Large intestine (tissue), 3 donors: Measurements from ENCODE around the gene DDX24. TPM values are rescaled to one million over a fixed set of nuclear protein-coding genes. Genes with fewer than 3 reads are reported as not detected.

Experiments
- DNase-seq, 2 donors: peaks; one replicate each; pipeline versions ENCODE4 v3.0.0 to v3.0.0-alpha.2; 2013
- H3K27ac ChIP-seq: one replicate; pipeline ENCODE4 v1.5.1; 2013; ENCODE audit warnings: low read length
- H3K27me3 ChIP-seq: 2 replicates; pipeline ENCODE4 v1.6.1; 2013; ENCODE audit warnings: low read length; ENCODE audit not compliant: control insufficient read depth, insufficient read depth
- H3K36me3 ChIP-seq: 2 replicates; pipeline ENCODE4 v1.6.1; 2013; ENCODE audit warnings: low read length; ENCODE audit not compliant: control insufficient read depth, insufficient read depth
- H3K4me1 ChIP-seq: one replicate; pipeline ENCODE4 v1.6.1; 2013; ENCODE audit warnings: low read length; ENCODE audit not compliant: control insufficient read depth, insufficient read depth
- H3K4me3 ChIP-seq: one replicate; pipeline ENCODE4 v1.5.1; 2013; ENCODE audit warnings: low read length
- H3K9me3 ChIP-seq: one replicate; pipeline ENCODE4 v1.6.1; 2013; ENCODE audit warnings: mild to moderate bottlenecking, low read depth, low read length, moderate library complexity; ENCODE audit not compliant: control insufficient read depth
- WGBS: methylation state at CpG from one replicate; pipeline ENCODE4 v1.1.5; 2013; ENCODE audit warnings: low lambda C conversion rate; ENCODE audit not compliant: insufficient coverage; 5-methylcytosine and 5-hydroxymethylcytosine counted together
- polyA plus RNA-seq: library from polyadenylated mRNA; unstranded; fragments of 120-200 nt; gene quantifications from one replicate; pipeline ENCODE4 v1.2.1, GENCODE V29; 2013

The DDX24 gene
- polyA plus RNA-seq, 1 donor, result 109 TPM

GRCh38 chr14:94115631-94116030 is 34.6 kb upstream of the DDX24 start:
- no CpG with 5 or more reads among the region's 15 CpGs for WGBS
- no peak overlapping the region for H3K27ac ChIP-seq

DNA sequence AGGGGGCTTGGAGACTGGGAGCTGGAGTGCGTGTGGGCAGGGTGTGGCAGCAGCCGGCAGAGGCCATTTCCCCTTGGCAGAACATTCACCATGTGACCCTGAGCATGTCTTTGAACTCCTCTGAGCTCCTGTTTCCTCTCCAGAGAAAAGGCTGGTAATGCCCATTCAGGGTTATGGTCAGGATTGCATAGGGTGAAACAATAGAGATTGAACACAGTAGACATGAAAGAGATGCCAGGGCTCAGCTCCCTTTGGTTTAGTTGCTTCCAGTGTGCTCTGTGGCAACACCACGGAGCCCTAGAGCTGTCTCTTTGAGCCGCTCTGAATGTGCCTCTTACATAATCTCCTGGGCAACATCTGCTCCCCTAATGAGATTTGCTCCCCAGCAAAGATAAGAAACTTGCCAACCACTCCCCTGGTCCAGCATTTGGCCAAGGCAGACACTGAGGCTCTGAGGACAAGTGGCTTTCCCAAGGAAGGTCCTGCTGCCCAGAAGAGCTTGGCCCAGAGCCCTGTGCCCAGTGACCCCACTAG is 34.1 kb upstream of the DDX24 start:
- Histone ChIP-seq H3K36me3 (no peaks in the 10 kb centered on the region), H3K4me3 (no peak overlapping the region), H3K9me3 (no peaks in the 10 kb centered on the region), H3K4me1 (peaks cover 11% of the 10 kb centered on the region), H3K27ac (no peak overlapping the region), H3K27me3 (no peaks in the 10 kb centered on the region)
- no CpG with 5 or more reads among the region's 4 CpGs for WGBS
- peak in 1 of 2 donors; percentile 62 for DNase-seq

More at GRCh38 chr14:94115631-94116030, 34.6 kb upstream of the DDX24 start:
- no peaks in the 10 kb centered on the region for H3K27me3 ChIP-seq
- H3K36me3 ChIP-seq, result no peaks in the 10 kb centered on the region
- H3K9me3 ChIP-seq, result no peaks in the 10 kb centered on the region
- no peak overlapping the region for H3K4me3 ChIP-seq
- DNase-seq, result no peak
- peaks cover 11% of the 10 kb centered on the region for H3K4me1 ChIP-seq

DNA sequence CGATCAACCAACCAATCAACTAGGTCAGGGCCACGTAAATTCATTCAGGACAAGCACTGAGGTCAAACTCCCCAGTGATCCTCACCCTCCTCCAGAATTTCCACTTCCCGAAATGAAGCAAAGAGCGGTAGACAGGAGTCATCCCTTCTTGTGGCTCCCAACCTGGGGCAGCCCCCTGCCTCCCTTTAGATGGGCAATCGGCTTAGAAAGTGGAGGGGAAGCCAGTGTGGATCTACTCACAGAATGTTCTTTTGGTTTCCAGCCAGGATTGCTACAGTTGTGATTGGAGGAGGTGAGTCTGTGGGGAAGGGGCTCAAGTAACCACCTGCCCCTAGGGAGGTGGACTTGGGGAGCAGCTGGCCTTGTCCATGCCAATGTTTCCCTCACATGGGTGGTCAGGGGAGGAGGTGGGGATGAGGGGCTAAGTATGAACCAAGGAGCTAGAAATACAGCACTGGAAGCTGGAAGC is 33.6 kb upstream of the DDX24 start:
- no peaks in the 10 kb centered on the region for H3K36me3 ChIP-seq
- no peak for DNase-seq
- no CpG with 5 or more reads among the region's 5 CpGs for WGBS
- no peaks in the 10 kb centered on the region for H3K9me3 ChIP-seq
- no peak overlapping the region for H3K27ac ChIP-seq
- H3K4me1 ChIP-seq, result peaks cover 11% of the 10 kb centered on the region
- no peaks in the 10 kb centered on the region for H3K27me3 ChIP-seq
- H3K4me3 ChIP-seq, result no peak overlapping the region

- H3K27me3 ChIP-seq, result no peaks in the 10 kb centered on the region
- no peak overlapping the region for H3K4me3 ChIP-seq
- no peaks in the 10 kb centered on the region for H3K9me3 ChIP-seq
- WGBS, result 100% methylated on average over 1 of the region's 5 CpGs
- no peak overlapping the region for H3K27ac ChIP-seq
- peaks cover 11% of the 10 kb centered on the region for H3K4me1 ChIP-seq
- DNase-seq, result no peak
- no peaks in the 10 kb centered on the region for H3K36me3 ChIP-seq
Measured at GRCh38 chr14:94113908-94114588, 33.0 kb upstream of the DDX24 start.

- H3K4me3 ChIP-seq, result no peak overlapping the region
- WGBS, result no CpG with 5 or more reads among the region's 6 CpGs
- H3K27ac ChIP-seq, result no peak overlapping the region
- DNase-seq, result no peak
- H3K36me3 ChIP-seq, result no peaks in the 10 kb centered on the region
- no peaks in the 10 kb centered on the region for H3K27me3 ChIP-seq
- peaks cover 11% of the 10 kb centered on the region for H3K4me1 ChIP-seq
- no peaks in the 10 kb centered on the region for H3K9me3 ChIP-seq
Measured at GRCh38 chr14:94113490-94113889, 32.5 kb upstream of the DDX24 start.

GRCh38 chr14:94113073-94113472 is 32.1 kb upstream of the DDX24 start:
- peaks cover 7% of the 10 kb centered on the region for H3K4me1 ChIP-seq
- no peaks in the 10 kb centered on the region for H3K9me3 ChIP-seq
- H3K36me3 ChIP-seq, result no peaks in the 10 kb centered on the region
- WGBS, result no CpG with 5 or more reads among the region's 7 CpGs
- no peak overlapping the region for H3K4me3 ChIP-seq
- no peak for DNase-seq
- no peaks in the 10 kb centered on the region for H3K27me3 ChIP-seq
- no peak overlapping the region for H3K27ac ChIP-seq

GRCh38 chr14:94112513-94113063 is 31.6 kb upstream of the DDX24 start:
- no peaks in the 10 kb centered on the region for H3K9me3 ChIP-seq
- no peaks in the 10 kb centered on the region for H3K27me3 ChIP-seq
- H3K4me1 ChIP-seq, result peaks cover 7% of the 10 kb centered on the region
- no peaks in the 10 kb centered on the region for H3K36me3 ChIP-seq
- no peak for DNase-seq
- H3K4me3 ChIP-seq, result no peak overlapping the region
- WGBS, result 83% methylated on average over 1 of the region's 6 CpGs
- no peak overlapping the region for H3K27ac ChIP-seq

DNA sequence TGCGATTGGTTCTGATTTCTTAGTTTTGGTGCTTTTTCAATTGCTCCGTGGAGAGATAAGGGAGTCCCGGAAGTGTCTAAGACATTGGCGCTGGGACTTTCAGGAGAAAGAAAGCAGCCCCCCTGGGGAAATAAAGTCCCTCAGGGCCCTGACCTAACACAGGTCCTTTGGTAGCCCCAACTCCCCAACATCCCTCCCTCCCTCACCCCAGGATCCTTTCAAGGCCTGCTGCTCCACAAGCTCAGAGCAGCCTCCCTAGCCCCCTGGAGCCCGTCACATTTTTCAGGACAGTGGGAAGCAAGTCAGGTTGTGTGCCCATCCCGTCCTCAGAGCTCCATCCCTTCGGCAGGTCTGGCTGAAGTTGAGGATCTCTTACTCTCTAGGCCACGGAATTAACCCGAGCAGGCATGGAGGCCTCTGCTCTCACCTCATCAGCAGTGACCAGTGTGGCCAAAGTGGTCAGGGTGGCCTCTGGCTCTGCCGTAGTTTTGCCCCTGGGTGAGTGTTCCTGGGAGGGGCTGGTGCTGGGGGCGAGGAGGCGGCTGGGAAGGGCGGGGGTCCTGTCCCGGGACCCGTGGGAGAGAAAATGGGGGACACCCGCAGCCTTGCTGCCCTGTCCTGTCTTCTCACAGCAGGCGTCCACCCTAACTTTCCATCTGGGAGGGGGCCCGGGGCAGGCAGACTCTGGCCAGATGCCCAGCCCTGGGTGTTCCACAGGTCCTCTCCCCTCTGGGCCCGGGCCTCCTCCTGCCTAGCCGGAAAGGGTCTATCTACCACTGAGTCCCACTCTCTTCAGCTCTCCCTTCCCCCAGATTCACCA is 30.5 kb upstream of the DDX24 start:
- Histone ChIP-seq H3K36me3 (no peaks in the 10 kb centered on the region), H3K27ac (no peak overlapping the region), H3K9me3 (no peaks in the 10 kb centered on the region), H3K4me1 (peaks cover 7% of the 10 kb centered on the region), H3K4me3 (no peak overlapping the region), H3K27me3 (no peaks in the 10 kb centered on the region)
- DNase-seq, result no peak
- no CpG with 5 or more reads among the region's 20 CpGs for WGBS

DNA sequence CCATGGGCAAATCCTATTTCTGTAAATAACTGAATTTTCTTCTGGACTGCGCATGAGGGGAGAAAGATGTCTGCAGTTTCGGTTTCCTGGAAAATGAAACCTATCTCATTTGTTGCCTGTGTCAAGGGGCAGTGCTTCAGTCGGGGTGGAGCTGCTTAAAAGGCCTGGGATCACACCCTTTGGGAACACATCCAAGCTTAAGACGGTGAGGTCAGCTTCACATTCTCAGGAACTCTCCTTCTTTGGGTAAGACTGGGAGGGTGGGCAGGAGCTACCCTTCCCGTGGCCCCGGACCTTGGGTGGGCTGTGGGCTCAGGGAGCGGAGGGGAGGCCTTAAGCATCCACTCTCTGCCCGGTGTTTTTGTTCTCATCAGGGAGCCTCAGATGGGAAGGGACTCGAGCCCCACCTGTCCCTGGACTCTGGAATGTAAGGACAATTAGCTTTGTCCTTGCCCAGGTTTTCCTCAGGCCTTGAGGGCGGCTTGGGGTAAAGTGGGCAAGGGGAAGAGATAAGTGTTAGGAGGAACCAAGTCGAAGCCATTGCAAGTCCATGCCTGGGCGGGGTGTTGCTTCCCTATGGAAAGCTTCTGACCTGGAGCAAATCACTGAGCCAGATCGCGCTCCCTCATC is 29.7 kb upstream of the DDX24 start, which contains the start of gene IFI27:
Gene IFI27, plus strand, starts transcription at position 185 of the 630 bp plus-strand sequence.
- no peaks in the 10 kb centered on the region for H3K27me3 ChIP-seq
- peak in 1 of 2 donors; percentile 44 for DNase-seq
- H3K27ac ChIP-seq, result no peak within 1 kb of the TSS
- H3K4me3 ChIP-seq, result no peak within 1 kb of the TSS
- H3K36me3 ChIP-seq, result no peaks in the 10 kb centered on the region
- H3K9me3 ChIP-seq, result no peaks in the 10 kb centered on the region
- 50% methylated on average over 1 of the region's 14 CpGs for WGBS
- H3K4me1 ChIP-seq, result peaks cover 6% of the 10 kb centered on the region

DNA sequence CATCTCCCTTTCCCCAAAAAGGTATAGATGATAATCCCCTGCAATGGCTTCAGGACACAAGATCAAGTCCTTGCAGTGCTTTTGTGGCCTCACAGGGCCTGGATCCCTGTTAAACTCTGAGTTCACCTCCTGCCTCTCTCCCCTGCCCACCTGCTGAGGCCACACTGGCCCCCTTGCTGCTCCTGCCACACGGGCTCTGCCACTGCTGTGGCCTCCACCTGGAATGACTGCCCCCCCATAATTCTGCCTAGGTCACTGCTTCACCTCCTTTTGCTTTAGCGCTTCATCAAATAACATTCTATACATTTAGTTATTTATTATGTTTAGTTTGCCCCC is 28.9 kb upstream of the DDX24 start:
- H3K27ac ChIP-seq, result no peak overlapping the region
- H3K4me3 ChIP-seq, result no peak overlapping the region
- no peak for DNase-seq
- no peaks in the 10 kb centered on the region for H3K27me3 ChIP-seq
- no peaks in the 10 kb centered on the region for H3K36me3 ChIP-seq
- no peaks in the 10 kb centered on the region for H3K4me1 ChIP-seq
- H3K9me3 ChIP-seq, result no peaks in the 10 kb centered on the region
- WGBS, result no CpG with 5 or more reads among the region's 2 CpGs
